HepG2 (cell line): ENCODE measurements around the gene HCFC1R1. TPM values are rescaled to one million over a fixed set of nuclear protein-coding genes. Genes with fewer than 3 reads are reported as not detected.

ENCODE experiments used
- FOXA3 ChIP-seq: IDR thresholded peaks from 2 replicates; pipeline ENCODE4 v1.6.1; 2016; ENCODE audit warnings: missing genetic modification reagents, missing compliant biosample characterization
- KLF11 ChIP-seq: IDR thresholded peaks from 2 replicates; pipeline ENCODE4 v1.6.1; 2016; ENCODE audit warnings: missing compliant biosample characterization
- KLF9 ChIP-seq: IDR thresholded peaks from 2 replicates; pipeline ENCODE4 v1.6.1; 2016; ENCODE audit warnings: low read depth
- MEIS1 ChIP-seq: sonication (generic); formaldehyde crosslinking; IDR thresholded peaks from 2 replicates; pipeline ENCODE4 v1.9.0; 2021; ENCODE audit warnings: mild to moderate bottlenecking, missing genetic modification reagents, moderate library complexity, borderline replicate concordance
- POLR2AphosphoS2 ChIP-seq: IDR thresholded peaks from 2 replicates; pipeline ENCODE4 v1.6.1; 2011; ENCODE audit warnings: low read depth, low read length, improper control_type of control experiment
- REST ChIP-seq, 2 experiments: IDR thresholded peaks; 2 replicates each; pipeline ENCODE4 v1.6.1; 2011 to 2012; ENCODE audit warnings: low read length in 2 of 2, borderline replicate concordance in 1 of 2, low read depth in 1 of 2, mild to moderate bottlenecking in 1 of 2, moderate library complexity in 1 of 2
- ZBTB38 ChIP-seq: sonication (generic); formaldehyde crosslinking; IDR thresholded peaks from 2 replicates; pipeline ENCODE4 v1.5.1; 2020; ENCODE audit warnings: mild to moderate bottlenecking, missing genetic modification reagents
- ZNF431 ChIP-seq: sonication (generic); formaldehyde crosslinking; IDR thresholded peaks from 2 replicates; pipeline ENCODE4 v1.9.0; 2022; ENCODE audit warnings: missing genetic modification reagents, low read depth, mild to moderate bottlenecking, borderline replicate concordance
- ZNF546 ChIP-seq: sonication (generic); formaldehyde crosslinking; conservative IDR thresholded peaks from 2 replicates; pipeline ENCODE4 v1.8.1; 2023; ENCODE audit warnings: mild to moderate bottlenecking, missing genetic modification reagents
- ZNF709 ChIP-seq: sonication (generic); formaldehyde crosslinking; IDR thresholded peaks from 2 replicates; pipeline ENCODE4 v1.5.0; 2020; ENCODE audit warnings: mild to moderate bottlenecking, missing genetic modification reagents
- ZNF747 ChIP-seq: sonication (generic); formaldehyde crosslinking; IDR thresholded peaks from 2 replicates; pipeline ENCODE4 v1.8.1; 2023; ENCODE audit warnings: missing genetic modification reagents, mild to moderate bottlenecking, borderline replicate concordance
- polyA plus RNA-seq, 8 experiments: library from polyadenylated mRNA; depleted of rRNA in 3 of 8; stranded (reverse) in 7 of 8; unstranded in 1 of 8; fragments of >200 nt; fragmentation: Illumina TruSeq in 4 of 8; extraction: Trizol in 4 of 8; gene quantifications; 2 replicates each; pipeline versions ENCODE4 v1.2.1 to v1.2.3, GENCODE V29; 2011 to 2016; ENCODE audit warnings: low read depth in 4 of 8, missing spikeins in 1 of 8, mixed read lengths in 1 of 8; ENCODE audit not compliant: insufficient read depth in 1 of 8
- total RNA-seq, 5 experiments: library from RNA; depleted of rRNA; stranded (reverse); fragments of >200 nt; fragmentation: Illumina TruSeq; extraction: Trizol; gene quantifications; 2 replicates each; pipeline ENCODE4 v1.2.3, GENCODE V29; 2016; ENCODE audit warnings: low read depth in 1 of 5
- TF ChIP-seq, protein P1 (sequence below): IDR thresholded peaks from 2 replicates; pipeline ENCODE4 v1.6.1; 2016; ENCODE audit warnings: low read depth, missing genetic modification reagents, missing compliant biosample characterization

HCFC1R1 gene
- total and polyA plus RNA-seq, 2 of the 13 experiments (the other 11 are each of a cell fraction or from before 2014, with no cell fraction given): 13.8 to 16.1 TPM

DNA sequence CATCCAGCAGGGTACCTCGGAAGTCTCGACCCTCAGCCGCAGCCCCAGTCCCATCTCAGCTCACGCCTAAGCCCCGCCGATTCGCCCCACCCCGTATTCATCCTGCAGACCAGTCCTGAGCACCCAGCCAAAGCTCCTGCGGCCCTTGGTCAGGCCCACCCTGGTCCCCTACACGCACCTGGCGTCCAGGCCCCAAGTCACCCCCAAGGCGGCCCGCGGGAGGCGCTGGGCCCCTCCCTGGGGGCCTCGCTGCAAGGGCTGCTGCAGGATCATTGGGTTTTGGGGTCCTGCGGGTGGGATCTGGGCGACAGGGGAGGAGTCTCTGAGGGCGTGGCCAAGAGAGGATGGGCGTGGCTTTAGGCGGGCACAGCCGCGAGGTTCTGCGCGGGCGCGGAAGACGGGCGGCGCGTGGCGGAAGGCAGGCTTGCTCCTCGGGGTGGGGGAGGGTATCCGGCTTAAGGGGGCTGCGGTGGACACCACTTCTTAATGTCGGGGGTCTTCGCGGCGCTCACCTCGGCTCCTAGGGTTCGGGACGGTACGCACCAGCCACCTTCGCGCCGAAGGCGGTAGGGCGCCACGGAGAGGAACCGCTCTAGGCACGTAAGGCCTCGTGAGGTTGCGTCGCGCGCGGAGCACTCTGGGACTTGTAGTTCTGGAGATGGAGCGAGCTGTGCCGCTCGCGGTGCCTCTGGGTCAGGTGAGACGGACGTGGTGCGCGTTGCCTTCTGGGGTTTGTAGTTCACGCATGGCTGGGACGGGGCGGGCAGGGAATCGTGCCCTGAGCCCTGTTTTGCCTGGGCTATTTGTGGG is at the start of gene HCFC1R1, which contains the start of gene THOC6 (continued):
- no peak; the same call in 1 of the 2 replicates for TF ChIP-seq ZNF546 (CRISPR knock-in tag)
- peak; percentile 64 for TF ChIP-seq FOXA3
- TF ChIP-seq KLF11 (CRISPR knock-in tag): no peak
- TF ChIP-seq REST (IDR thresholded peaks at IDR 0.05; ENCODE audit: borderline replicate concordance in 1 of 2, low read depth in 1 of 2, low read length in 2 of 2): peak in 1 of 2 experiments; percentile 25; a peak in 1 of 4 replicates
- TF ChIP-seq ZNF431: no peak
- peak; percentile 80 for TF ChIP-seq MEIS1 (CRISPR knock-in tag)
- TF ChIP-seq, protein P1, sequence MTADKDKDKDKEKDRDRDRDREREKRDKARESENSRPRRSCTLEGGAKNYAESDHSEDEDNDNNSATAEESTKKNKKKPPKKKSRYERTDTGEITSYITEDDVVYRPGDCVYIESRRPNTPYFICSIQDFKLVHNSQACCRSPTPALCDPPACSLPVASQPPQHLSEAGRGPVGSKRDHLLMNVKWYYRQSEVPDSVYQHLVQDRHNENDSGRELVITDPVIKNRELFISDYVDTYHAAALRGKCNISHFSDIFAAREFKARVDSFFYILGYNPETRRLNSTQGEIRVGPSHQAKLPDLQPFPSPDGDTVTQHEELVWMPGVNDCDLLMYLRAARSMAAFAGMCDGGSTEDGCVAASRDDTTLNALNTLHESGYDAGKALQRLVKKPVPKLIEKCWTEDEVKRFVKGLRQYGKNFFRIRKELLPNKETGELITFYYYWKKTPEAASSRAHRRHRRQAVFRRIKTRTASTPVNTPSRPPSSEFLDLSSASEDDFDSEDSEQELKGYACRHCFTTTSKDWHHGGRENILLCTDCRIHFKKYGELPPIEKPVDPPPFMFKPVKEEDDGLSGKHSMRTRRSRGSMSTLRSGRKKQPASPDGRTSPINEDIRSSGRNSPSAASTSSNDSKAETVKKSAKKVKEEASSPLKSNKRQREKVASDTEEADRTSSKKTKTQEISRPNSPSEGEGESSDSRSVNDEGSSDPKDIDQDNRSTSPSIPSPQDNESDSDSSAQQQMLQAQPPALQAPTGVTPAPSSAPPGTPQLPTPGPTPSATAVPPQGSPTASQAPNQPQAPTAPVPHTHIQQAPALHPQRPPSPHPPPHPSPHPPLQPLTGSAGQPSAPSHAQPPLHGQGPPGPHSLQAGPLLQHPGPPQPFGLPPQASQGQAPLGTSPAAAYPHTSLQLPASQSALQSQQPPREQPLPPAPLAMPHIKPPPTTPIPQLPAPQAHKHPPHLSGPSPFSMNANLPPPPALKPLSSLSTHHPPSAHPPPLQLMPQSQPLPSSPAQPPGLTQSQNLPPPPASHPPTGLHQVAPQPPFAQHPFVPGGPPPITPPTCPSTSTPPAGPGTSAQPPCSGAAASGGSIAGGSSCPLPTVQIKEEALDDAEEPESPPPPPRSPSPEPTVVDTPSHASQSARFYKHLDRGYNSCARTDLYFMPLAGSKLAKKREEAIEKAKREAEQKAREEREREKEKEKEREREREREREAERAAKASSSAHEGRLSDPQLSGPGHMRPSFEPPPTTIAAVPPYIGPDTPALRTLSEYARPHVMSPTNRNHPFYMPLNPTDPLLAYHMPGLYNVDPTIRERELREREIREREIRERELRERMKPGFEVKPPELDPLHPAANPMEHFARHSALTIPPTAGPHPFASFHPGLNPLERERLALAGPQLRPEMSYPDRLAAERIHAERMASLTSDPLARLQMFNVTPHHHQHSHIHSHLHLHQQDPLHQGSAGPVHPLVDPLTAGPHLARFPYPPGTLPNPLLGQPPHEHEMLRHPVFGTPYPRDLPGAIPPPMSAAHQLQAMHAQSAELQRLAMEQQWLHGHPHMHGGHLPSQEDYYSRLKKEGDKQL (CRISPR knock-in tag): 0 out of 2 replicates have a peak, but pooled peaks have one; percentile 13
- peak; percentile 98 for TF ChIP-seq POLR2AphosphoS2
- TF ChIP-seq ZBTB38 (CRISPR knock-in tag): peak; percentile 51
- 0 out of 2 replicates have a peak, but pooled peaks have one; percentile 52 for TF ChIP-seq ZNF747 (CRISPR knock-in tag)
- TF ChIP-seq KLF9 (CRISPR knock-in tag): peak; percentile 75; the same call in 1 of the 2 replicates
- TF ChIP-seq ZNF709 (CRISPR knock-in tag): 0 out of 2 replicates have a peak, but pooled peaks have one; percentile 76
